GM12878 (cell line): ENCODE measurements around the gene KDM2A. TPM values are rescaled to one million over a fixed set of nuclear protein-coding genes. Genes with fewer than 3 reads are reported as not detected.

Source experiments
- FOXM1 ChIP-seq: IDR thresholded peaks from 2 replicates; pipeline ENCODE4 v1.6.1; 2012; ENCODE audit warnings: low read depth, mild to moderate bottlenecking, inconsistent platforms, low read length, moderate library complexity
- HDAC6 ChIP-seq: fragments of 200-600 bp; sonication (generic); IDR thresholded peaks from one replicate; pipeline ENCODE4 v1.8.0; 2017; ENCODE audit warnings: antibody characterized with exemption; ENCODE audit not compliant: unreplicated experiment
- HDGF ChIP-seq: fragments of 450-650 bp; IDR thresholded peaks from 2 replicates; pipeline ENCODE4 v1.6.1; 2016; ENCODE audit warnings: antibody characterized with exemption
- MTA2 ChIP-seq: fragments of 450-650 bp; IDR thresholded peaks from 2 replicates; pipeline ENCODE4 v1.6.1; 2016; ENCODE audit warnings: low read depth, mild to moderate bottlenecking, moderate library complexity
- NBN ChIP-seq: fragments of 450-650 bp; IDR thresholded peaks from 2 replicates; pipeline ENCODE4 v1.6.1; 2016
- NFYB ChIP-seq: IDR thresholded peaks from 2 replicates; pipeline ENCODE4 v1.6.1; 2011; ENCODE audit warnings: low read depth, mild to moderate bottlenecking, low read length, improper control_type of control experiment, moderate library complexity; ENCODE audit not compliant: insufficient read depth
- NR2C2 ChIP-seq: IDR thresholded peaks from 2 replicates; pipeline ENCODE4 v1.6.1; 2011; ENCODE audit warnings: borderline replicate concordance, low read depth; ENCODE audit not compliant: control insufficient read depth, insufficient read length
- NR2F1 ChIP-seq: fragments of 450-650 bp; conservative IDR thresholded peaks from 2 replicates; pipeline ENCODE4 v1.6.1; 2017; ENCODE audit warnings: mild to moderate bottlenecking
- POU2F2 ChIP-seq: IDR thresholded peaks from 3 replicates; pipeline ENCODE4 v1.6.1; 2011; ENCODE audit warnings: low read depth, mild to moderate bottlenecking, low read length, borderline replicate concordance
- ZNF207 ChIP-seq: fragments of 450-650 bp; IDR thresholded peaks from 2 replicates; pipeline ENCODE4 v1.6.1; 2014; ENCODE audit warnings: antibody characterized with exemption, mild to moderate bottlenecking, borderline replicate concordance
- polyA plus RNA-seq, 11 experiments: library from polyadenylated mRNA; depleted of rRNA in 4 of 11; unstranded in 6 of 11; stranded (reverse) in 5 of 11; fragments of >200 nt; fragmentation: Nextera tagmentation in 4 of 11; fragmentation: Illumina TruSeq in 1 of 11; extraction: Ambion mirVana in 4 of 11; extraction: Trizol in 1 of 11; gene quantifications; 1 replicate in 1 of 11; 2 replicates in 10 of 11; pipeline versions ENCODE4 v1.2.1 to v1.2.3, GENCODE V29; 2011 to 2016; ENCODE audit warnings: inconsistent platforms in 2 of 11, missing spikeins in 2 of 11, low read depth in 1 of 11
- total RNA-seq, 4 experiments: library from RNA; depleted of rRNA in 3 of 4; stranded (reverse); fragments of >200 nt in 3 of 4; fragmentation: Illumina TruSeq in 1 of 4; extraction: Trizol in 1 of 4; gene quantifications; 2 replicates each; pipeline versions ENCODE4 v1.2.1 to v1.2.3, GENCODE V29; 2013 to 2021
- TF ChIP-seq, protein P1 (sequence below): fragments of 450-650 bp; formaldehyde crosslinking; IDR thresholded peaks from 2 replicates; pipeline ENCODE4 v1.4.0; 2022; ENCODE audit warnings: mild to moderate bottlenecking, moderate library complexity
- TF ChIP-seq, protein P2 (sequence below): fragments of 450-650 bp; IDR thresholded peaks from 2 replicates; pipeline ENCODE4 v1.6.1; 2017; ENCODE audit warnings: borderline replicate concordance
- TF ChIP-seq, protein P3 (sequence below): fragments of 450-650 bp; IDR thresholded peaks from 2 replicates; pipeline ENCODE4 v1.6.1; 2018; ENCODE audit warnings: mild to moderate bottlenecking, low read depth, moderate library complexity; ENCODE audit not compliant: partially characterized antibody
- TF ChIP-seq, protein P4 (sequence below): IDR thresholded peaks from 2 replicates; pipeline ENCODE4 v1.6.1; 2012; ENCODE audit warnings: improper control_type of control experiment, low read depth, low read length; ENCODE audit not compliant: insufficient replicate concordance
- TF ChIP-seq, protein P5 (sequence below): IDR thresholded peaks from 2 replicates; pipeline ENCODE4 v1.6.1; 2011; ENCODE audit warnings: low read depth, low read length, improper control_type of control experiment, borderline replicate concordance

KDM2A gene
- total and polyA plus RNA-seq, 10 of the 15 experiments (the other 5 are each of a cell fraction or from before 2014, with no cell fraction given): 10.5 to 69.3 (median 41.6) TPM

DNA sequence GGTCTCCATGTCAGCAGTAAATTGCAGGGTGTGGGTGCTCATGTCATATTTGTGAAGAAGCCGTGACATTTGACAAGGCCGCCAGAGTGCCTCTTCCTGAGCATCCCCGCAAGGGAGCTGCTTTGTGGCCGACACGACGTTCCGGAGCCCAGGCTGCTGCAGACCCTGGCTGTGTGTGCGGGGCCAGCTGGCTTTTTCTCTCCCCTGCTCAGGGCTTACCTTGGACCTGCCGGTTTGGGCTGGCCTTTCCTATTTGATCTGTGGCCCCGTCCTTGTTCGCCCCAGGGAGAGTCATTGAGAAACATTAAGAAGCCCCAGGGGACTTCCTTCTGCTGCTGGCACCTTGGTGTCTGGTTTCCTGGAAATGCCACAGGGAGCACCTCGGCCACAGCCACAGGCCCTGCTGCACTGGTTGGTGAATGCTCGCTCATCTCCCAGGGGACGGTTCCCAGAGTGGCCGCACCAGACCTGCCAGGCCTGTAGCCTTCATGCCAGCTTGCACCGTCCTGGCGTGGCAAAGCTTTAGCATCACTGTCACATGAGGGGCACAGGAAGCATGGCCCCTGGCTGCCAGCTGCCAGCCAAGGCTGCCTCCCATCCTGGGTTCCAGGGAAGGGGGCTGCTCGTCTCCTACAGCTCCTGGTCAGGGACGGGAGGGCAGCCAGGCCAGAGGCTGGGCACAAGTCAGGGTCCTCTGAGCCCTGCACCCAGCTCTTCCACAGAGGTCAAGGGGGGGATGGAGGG is 152.7 kb downstream of the KDM2A start (continued):
- TF ChIP-seq, protein P1, sequence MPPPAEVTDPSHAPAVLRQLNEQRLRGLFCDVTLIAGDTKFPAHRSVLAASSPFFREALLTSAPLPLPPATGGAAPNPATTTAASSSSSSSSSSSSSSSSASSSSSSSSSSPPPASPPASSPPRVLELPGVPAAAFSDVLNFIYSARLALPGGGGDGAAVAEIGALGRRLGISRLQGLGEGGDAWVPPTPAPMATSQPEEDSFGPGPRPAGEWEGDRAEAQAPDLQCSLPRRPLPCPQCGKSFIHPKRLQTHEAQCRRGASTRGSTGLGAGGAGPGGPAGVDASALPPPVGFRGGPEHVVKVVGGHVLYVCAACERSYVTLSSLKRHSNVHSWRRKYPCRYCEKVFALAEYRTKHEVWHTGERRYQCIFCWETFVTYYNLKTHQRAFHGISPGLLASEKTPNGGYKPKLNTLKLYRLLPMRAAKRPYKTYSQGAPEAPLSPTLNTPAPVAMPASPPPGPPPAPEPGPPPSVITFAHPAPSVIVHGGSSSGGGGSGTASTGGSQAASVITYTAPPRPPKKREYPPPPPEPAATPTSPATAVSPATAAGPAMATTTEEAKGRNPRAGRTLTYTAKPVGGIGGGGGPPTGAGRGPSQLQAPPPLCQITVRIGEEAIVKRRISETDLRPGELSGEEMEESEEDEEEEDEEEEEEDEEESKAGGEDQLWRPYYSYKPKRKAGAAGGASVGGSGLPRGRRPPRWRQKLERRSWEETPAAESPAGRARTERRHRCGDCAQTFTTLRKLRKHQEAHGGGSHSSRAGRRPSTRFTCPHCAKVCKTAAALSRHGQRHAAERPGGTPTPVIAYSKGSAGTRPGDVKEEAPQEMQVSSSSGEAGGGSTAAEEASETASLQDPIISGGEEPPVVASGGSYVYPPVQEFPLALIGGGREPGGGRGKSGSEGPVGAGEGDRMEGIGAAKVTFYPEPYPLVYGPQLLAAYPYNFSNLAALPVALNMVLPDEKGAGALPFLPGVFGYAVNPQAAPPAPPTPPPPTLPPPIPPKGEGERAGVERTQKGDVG (CRISPR knock-in tag): no peak
- TF ChIP-seq FOXM1 (no peak), NR2C2 (no peak), NBN (no peak), MTA2 (no peak), NFYB (0 out of 2 replicates have a peak, but pooled peaks have one; percentile 29), HDGF (no peak), ZNF207 (no peak), NR2F1 (0 out of 2 replicates have a peak, but pooled peaks have one; percentile 41), HDAC6 (no peak), POU2F2 (no peak)
- TF ChIP-seq, protein P2, sequence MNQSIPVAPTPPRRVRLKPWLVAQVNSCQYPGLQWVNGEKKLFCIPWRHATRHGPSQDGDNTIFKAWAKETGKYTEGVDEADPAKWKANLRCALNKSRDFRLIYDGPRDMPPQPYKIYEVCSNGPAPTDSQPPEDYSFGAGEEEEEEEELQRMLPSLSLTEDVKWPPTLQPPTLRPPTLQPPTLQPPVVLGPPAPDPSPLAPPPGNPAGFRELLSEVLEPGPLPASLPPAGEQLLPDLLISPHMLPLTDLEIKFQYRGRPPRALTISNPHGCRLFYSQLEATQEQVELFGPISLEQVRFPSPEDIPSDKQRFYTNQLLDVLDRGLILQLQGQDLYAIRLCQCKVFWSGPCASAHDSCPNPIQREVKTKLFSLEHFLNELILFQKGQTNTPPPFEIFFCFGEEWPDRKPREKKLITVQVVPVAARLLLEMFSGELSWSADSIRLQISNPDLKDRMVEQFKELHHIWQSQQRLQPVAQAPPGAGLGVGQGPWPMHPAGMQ: no peak
- TF ChIP-seq, protein P3, sequence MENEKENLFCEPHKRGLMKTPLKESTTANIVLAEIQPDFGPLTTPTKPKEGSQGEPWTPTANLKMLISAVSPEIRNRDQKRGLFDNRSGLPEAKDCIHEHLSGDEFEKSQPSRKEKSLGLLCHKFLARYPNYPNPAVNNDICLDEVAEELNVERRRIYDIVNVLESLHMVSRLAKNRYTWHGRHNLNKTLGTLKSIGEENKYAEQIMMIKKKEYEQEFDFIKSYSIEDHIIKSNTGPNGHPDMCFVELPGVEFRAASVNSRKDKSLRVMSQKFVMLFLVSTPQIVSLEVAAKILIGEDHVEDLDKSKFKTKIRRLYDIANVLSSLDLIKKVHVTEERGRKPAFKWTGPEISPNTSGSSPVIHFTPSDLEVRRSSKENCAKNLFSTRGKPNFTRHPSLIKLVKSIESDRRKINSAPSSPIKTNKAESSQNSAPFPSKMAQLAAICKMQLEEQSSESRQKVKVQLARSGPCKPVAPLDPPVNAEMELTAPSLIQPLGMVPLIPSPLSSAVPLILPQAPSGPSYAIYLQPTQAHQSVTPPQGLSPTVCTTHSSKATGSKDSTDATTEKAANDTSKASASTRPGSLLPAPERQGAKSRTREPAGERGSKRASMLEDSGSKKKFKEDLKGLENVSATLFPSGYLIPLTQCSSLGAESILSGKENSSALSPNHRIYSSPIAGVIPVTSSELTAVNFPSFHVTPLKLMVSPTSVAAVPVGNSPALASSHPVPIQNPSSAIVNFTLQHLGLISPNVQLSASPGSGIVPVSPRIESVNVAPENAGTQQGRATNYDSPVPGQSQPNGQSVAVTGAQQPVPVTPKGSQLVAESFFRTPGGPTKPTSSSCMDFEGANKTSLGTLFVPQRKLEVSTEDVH: no peak
- TF ChIP-seq, protein P4, sequence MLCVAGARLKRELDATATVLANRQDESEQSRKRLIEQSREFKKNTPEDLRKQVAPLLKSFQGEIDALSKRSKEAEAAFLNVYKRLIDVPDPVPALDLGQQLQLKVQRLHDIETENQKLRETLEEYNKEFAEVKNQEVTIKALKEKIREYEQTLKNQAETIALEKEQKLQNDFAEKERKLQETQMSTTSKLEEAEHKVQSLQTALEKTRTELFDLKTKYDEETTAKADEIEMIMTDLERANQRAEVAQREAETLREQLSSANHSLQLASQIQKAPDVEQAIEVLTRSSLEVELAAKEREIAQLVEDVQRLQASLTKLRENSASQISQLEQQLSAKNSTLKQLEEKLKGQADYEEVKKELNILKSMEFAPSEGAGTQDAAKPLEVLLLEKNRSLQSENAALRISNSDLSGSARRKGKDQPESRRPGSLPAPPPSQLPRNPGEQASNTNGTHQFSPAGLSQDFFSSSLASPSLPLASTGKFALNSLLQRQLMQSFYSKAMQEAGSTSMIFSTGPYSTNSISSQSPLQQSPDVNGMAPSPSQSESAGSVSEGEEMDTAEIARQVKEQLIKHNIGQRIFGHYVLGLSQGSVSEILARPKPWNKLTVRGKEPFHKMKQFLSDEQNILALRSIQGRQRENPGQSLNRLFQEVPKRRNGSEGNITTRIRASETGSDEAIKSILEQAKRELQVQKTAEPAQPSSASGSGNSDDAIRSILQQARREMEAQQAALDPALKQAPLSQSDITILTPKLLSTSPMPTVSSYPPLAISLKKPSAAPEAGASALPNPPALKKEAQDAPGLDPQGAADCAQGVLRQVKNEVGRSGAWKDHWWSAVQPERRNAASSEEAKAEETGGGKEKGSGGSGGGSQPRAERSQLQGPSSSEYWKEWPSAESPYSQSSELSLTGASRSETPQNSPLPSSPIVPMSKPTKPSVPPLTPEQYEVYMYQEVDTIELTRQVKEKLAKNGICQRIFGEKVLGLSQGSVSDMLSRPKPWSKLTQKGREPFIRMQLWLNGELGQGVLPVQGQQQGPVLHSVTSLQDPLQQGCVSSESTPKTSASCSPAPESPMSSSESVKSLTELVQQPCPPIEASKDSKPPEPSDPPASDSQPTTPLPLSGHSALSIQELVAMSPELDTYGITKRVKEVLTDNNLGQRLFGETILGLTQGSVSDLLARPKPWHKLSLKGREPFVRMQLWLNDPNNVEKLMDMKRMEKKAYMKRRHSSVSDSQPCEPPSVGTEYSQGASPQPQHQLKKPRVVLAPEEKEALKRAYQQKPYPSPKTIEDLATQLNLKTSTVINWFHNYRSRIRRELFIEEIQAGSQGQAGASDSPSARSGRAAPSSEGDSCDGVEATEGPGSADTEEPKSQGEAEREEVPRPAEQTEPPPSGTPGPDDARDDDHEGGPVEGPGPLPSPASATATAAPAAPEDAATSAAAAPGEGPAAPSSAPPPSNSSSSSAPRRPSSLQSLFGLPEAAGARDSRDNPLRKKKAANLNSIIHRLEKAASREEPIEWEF: no peak
- TF ChIP-seq, protein P5, sequence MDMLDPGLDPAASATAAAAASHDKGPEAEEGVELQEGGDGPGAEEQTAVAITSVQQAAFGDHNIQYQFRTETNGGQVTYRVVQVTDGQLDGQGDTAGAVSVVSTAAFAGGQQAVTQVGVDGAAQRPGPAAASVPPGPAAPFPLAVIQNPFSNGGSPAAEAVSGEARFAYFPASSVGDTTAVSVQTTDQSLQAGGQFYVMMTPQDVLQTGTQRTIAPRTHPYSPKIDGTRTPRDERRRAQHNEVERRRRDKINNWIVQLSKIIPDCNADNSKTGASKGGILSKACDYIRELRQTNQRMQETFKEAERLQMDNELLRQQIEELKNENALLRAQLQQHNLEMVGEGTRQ: no peak
